Activated CD8-positive, alpha-beta memory T cell treated with anti-CD3 and anti-CD28 coated beads, Interleukin-2, amount 10 ng/mL, durations not matched to agents 7 days and 5 days (primary cell): Measurements from ENCODE around the gene OSBP2. TPM values are rescaled to one million over a fixed set of nuclear protein-coding genes. Genes with fewer than 3 reads are reported as not detected.

Experiments used
- ATAC-seq: fragments of 150-1000 bp; cut with Tn5 transposase; one replicate; pipeline ENCODE4 v1.10.0; 2021; ENCODE audit warnings: moderate library complexity
- CTCF ChIA-PET: fragments of 350-600 bp; sonication (Branson Sonifier 250); formaldehyde crosslinking; loops from one replicate; lab custom pipeline; 2021; ENCODE audit warnings: antibody characterized with exemption; lab: Charles Lee
- DNase-seq: peaks from one replicate; pipeline ENCODE4 v3.0.0-alpha.2; 2020
- H3K27ac Mint-ChIP-seq: one replicate; pipeline ENCODE4 v1.8.0; 2021; ENCODE audit warnings: mild to moderate bottlenecking, mixed read lengths
- H3K27me3 Mint-ChIP-seq: one replicate; pipeline ENCODE4 v1.8.0; 2021; ENCODE audit warnings: mixed read lengths
- H3K36me3 Mint-ChIP-seq: one replicate; pipeline ENCODE4 v1.8.0; 2021; ENCODE audit warnings: mild to moderate bottlenecking, mixed read lengths
- H3K4me1 Mint-ChIP-seq: one replicate; pipeline ENCODE4 v1.8.0; 2021; ENCODE audit warnings: mixed read lengths
- H3K4me3 Mint-ChIP-seq: one replicate; pipeline ENCODE4 v1.8.0; 2021; ENCODE audit warnings: mild to moderate bottlenecking, moderate library complexity, mixed read lengths
- H3K9me3 Mint-ChIP-seq: one replicate; pipeline ENCODE4 v1.8.0; 2022; ENCODE audit warnings: low read depth, mixed read lengths
- total RNA-seq, 2 experiments: library from RNA; stranded (reverse); gene quantifications; one replicate each; pipeline ENCODE4 v1.2.3, GENCODE V29; 2021

The OSBP2 gene
- total RNA-seq, 2 experiments from 2014 or later: 1.7 to 4.3 TPM

DNA sequence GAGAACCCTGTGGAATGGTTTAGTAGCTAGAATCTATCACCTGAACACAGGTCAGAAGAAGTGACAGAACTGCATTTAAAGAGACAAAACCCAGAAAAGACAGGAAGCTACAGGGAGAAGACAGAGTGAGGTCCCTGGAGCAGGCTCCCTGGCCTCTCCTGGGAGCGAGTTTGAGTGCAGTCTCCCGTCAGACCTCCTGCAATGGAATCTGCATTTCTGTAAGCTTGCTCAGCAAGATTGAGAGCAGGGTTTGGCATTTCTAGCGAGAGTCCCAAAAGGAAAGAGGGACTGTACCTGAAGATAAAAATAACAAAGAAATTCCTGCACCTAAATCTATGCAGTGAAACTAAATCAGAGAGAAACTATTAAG is 199.7 kb downstream of the OSBP2 start:
- Mint-ChIP-seq H3K27ac (no peak overlapping the region), H3K4me1 (peaks cover 3% of the 10 kb centered on the region), H3K4me3 (no peak overlapping the region), H3K9me3 (no peaks in the 10 kb centered on the region), H3K27me3 (no peaks in the 10 kb centered on the region), H3K36me3 (peaks cover 7% of the 10 kb centered on the region)
- CTCF ChIA-PET: interaction anchor here (1.2 to 1.3 kb wide), 2 partner anchors 9 to 260 kb away, joined by 3 to 4 read pairs; no protein-coding TSS in a partner anchor
- no peak for ATAC-seq
- DNase-seq: no peak

DNA sequence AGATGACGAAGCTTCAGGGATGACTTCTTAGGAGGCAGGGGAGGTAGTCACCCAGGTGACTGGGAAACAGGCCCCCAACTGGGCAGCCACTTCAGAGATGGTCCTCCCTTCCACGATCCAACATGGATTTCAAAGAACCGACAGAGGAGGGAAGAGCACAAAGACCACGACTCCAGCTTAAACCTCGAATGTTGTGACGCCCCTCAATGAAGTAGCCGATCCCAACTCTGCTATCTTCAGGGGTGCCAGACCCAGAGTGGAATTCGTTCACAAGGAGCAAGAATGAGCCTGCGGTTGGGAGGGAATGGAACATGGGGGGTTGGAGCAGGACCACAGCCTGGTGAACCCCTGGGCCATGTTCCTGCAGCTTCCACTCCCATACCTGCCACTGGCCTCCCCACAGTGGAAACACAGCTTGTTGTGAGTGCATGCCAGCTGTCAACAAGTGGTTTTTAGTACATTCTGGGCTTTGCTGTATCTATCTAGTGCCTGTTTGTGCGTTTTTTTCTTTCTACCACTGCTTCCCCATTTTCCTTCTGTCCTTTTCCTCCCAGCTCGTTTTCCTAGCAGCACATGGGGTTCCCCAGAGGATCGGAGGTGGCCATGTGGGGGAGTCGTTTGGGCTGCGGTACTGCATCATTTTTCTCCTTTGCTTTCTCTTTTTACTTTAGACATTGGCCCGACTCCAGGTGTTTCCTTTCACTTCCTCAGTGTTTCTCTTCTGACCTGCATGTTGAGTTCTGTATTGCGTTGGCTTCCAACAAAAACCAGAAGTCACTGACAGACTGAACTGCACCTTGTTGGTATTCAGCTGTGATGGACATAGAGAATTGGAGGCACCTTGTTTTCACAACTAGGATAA is 208.1 kb downstream of the OSBP2 start:
- no peak overlapping the region for H3K27ac Mint-ChIP-seq
- ATAC-seq: no peak
- peaks cover 3% of the 10 kb centered on the region for H3K4me1 Mint-ChIP-seq
- no peaks in the 10 kb centered on the region for H3K27me3 Mint-ChIP-seq
- peaks cover 2% of the 10 kb centered on the region for H3K36me3 Mint-ChIP-seq
- no peak for DNase-seq
- CTCF ChIA-PET: interaction anchor here (1.1 kb wide), 1 partner anchor 9 kb away, joined by 3 read pairs; no protein-coding TSS in a partner anchor
- no peaks in the 10 kb centered on the region for H3K9me3 Mint-ChIP-seq
- no peak overlapping the region for H3K4me3 Mint-ChIP-seq

DNA sequence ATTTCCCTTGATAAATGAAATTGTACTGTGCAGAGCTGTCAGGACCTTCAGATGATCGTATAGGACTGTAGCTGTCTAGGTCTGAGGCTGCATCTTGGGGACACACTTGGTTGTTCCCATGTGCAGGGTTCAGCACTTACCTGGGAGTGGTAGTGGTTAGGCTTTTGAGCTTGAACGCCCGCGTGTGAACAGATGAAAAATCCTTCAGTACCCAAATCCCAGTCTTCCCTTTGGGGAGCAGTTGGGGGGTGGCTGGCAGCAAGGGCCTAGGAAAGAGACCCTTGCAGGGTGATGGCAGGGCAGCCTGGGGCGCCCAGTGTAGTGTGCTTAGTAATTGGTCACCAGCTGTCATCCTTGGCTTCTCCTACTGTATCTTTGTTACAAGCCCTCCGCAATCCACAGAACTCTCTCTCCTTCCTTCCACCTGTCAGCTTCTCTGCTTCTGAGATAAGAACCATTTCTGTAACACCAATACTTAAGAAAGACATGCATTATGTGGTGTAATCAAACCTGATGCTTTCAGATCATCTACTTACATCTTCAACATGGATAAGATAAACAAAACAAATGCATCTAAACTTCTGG is 209.3 kb downstream of the OSBP2 start:
- CTCF ChIA-PET: interaction anchor here (1.0 kb wide), 2 partner anchors 18 to 140 kb away, joined by 3 read pairs; no protein-coding TSS in a partner anchor
- Mint-ChIP-seq H3K27me3 (no peaks in the 10 kb centered on the region), H3K27ac (no peak overlapping the region), H3K4me1 (peaks cover 3% of the 10 kb centered on the region), H3K36me3 (no peaks in the 10 kb centered on the region), H3K4me3 (no peak overlapping the region), H3K9me3 (no peaks in the 10 kb centered on the region)
- ATAC-seq: no peak
- DNase-seq: no peak

DNA sequence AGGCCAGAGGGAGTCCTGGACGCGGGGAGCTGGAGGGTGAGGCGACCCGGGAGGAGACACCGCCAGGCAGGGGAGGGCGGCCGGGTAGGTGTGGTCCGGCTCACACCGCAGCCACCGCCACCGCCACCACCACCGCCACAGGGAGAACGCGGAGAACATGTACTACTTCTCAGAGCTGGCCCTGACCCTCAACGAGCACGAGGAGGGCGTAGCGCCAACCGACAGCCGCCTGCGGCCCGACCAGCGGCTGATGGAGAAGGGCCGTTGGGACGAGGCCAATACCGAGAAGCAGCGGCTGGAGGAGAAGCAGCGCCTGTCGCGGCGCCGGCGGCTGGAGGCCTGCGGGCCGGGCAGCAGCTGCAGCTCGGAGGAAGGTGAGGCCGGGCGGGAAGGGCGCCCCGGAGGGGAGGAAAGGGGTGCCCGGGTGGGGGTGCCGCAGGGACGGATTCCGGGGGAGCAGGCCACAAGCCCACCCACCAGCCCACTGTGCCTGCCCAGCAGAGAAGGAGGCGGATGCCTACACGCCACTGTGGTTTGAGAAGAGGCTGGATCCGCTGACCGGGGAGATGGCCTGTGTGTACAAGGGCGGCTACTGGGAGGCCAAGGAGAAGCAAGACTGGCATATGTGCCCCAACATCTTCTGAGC is 211.1 kb downstream of the OSBP2 start:
- Mint-ChIP-seq H3K36me3 (peaks cover under 1% of the 10 kb centered on the region), H3K4me1 (peaks cover 3% of the 10 kb centered on the region), H3K27me3 (no peaks in the 10 kb centered on the region), H3K4me3 (no peak overlapping the region), H3K9me3 (no peaks in the 10 kb centered on the region), H3K27ac (no peak overlapping the region)
- no peak for DNase-seq
- CTCF ChIA-PET: no interaction called here
- no peak for ATAC-seq

DNA sequence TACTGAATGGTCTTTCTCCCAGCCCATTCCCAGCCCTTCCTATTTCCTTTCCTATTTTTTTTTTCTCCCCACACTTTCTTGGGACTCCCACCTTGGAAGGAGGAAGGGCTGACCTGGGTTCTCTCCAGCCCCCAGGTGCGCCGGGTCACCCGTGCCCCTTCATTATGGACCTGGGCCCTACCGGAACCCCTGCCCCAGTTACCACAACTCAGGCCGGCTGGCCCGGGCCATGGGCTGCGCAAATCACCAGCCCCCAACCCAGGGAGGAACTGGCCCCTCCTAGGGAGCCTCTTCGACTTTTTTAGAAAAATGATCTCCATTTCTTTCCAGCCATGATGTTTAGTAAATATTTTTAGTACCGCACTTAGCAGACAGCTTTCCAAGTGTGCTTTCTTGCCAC is 211.7 kb downstream of the OSBP2 start:
- no peak overlapping the region for H3K27ac Mint-ChIP-seq
- no peak overlapping the region for H3K4me3 Mint-ChIP-seq
- no peaks in the 10 kb centered on the region for H3K27me3 Mint-ChIP-seq
- ATAC-seq: no peak
- DNase-seq: no peak
- H3K36me3 Mint-ChIP-seq: peaks cover 1% of the 10 kb centered on the region
- H3K9me3 Mint-ChIP-seq: no peaks in the 10 kb centered on the region
- CTCF ChIA-PET: no interaction called here
- H3K4me1 Mint-ChIP-seq: peaks cover 3% of the 10 kb centered on the region

DNA sequence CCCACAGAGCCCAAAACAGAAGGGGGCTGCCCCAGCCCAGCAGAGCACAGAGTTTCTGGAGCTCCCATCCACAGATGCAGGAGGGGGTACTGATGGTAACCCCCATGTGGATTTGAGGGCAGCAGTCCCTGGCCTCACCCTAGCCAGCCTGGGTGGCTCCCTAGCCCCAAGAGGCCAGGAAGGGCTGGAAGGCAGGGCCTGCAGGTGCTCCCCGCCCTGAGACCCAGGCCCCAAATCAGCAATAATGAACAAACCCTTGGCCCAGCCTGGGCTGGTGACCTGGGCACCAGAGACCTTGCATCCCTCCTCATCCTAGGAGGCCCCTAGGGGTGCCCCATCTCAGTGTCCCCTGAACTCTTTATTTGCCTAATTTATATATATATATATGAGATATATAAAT is 212.3 kb downstream of the OSBP2 start:
- DNase-seq: no peak
- no peak overlapping the region for H3K27ac Mint-ChIP-seq
- H3K36me3 Mint-ChIP-seq: peaks cover 1% of the 10 kb centered on the region
- no peaks in the 10 kb centered on the region for H3K27me3 Mint-ChIP-seq
- H3K9me3 Mint-ChIP-seq: no peaks in the 10 kb centered on the region
- CTCF ChIA-PET: no interaction called here
- ATAC-seq: no peak
- peaks cover 3% of the 10 kb centered on the region for H3K4me1 Mint-ChIP-seq
- H3K4me3 Mint-ChIP-seq: no peak overlapping the region

DNA sequence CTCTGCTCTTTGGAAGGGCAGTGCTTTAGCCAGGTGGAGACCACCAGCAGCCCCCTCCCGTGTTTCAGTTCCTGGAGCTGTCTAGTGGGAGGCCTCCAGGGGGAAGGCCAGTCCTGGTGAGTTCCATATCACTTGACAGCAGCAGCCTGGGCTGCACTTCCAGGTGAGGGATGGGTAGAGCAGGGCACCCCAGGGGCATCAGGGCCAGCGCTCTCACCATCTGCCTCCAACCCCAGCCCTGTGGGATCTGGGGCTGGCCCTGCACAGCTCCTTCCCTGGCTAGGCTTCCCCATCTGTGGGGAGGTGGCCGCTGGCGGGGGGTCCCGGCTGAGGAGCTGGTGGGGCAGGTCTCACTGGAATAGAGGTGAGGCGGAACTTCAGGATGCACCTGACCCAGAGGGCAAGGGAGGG is 213.4 kb downstream of the OSBP2 start:
- Mint-ChIP-seq H3K9me3 (no peaks in the 10 kb centered on the region), H3K4me3 (no peak overlapping the region), H3K27ac (no peak overlapping the region), H3K4me1 (peaks cover under 1% of the 10 kb centered on the region), H3K27me3 (no peaks in the 10 kb centered on the region), H3K36me3 (peaks cover 1% of the 10 kb centered on the region)
- no peak for ATAC-seq
- DNase-seq: no peak
- CTCF ChIA-PET: interaction anchor here (1.1 kb wide), 1 partner anchor 12 kb away, joined by 4 read pairs; no protein-coding TSS in a partner anchor

DNA sequence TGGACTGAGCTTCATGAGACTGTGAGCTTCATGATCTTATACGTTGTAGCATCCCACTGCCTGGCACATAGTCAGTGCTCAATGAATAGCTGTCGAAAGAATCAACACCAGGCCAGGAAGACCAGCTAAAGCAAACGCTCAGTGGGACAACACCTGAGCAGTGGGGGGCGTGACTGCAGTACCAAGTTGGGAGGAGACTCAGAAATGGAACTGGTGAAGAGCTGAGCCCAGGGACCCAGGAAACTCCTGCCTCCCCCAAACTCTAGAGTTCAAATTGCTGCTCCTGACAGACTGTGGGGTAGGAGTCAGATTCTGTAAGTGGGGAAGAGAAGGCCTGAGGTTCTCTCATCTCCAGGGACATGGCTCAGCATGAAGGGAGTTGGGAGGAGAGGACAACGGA is 214.6 kb downstream of the OSBP2 start:
- Mint-ChIP-seq H3K9me3 (no peaks in the 10 kb centered on the region), H3K4me1 (no peaks in the 10 kb centered on the region), H3K27me3 (no peaks in the 10 kb centered on the region), H3K27ac (no peak overlapping the region), H3K36me3 (peaks cover 1% of the 10 kb centered on the region), H3K4me3 (no peak overlapping the region)
- no peak for ATAC-seq
- CTCF ChIA-PET: interaction anchor here (0.7 to 1.1 kb wide), 2 partner anchors 11 to 13 kb away, joined by 3 to 4 read pairs; no protein-coding TSS in a partner anchor
- no peak for DNase-seq

DNA sequence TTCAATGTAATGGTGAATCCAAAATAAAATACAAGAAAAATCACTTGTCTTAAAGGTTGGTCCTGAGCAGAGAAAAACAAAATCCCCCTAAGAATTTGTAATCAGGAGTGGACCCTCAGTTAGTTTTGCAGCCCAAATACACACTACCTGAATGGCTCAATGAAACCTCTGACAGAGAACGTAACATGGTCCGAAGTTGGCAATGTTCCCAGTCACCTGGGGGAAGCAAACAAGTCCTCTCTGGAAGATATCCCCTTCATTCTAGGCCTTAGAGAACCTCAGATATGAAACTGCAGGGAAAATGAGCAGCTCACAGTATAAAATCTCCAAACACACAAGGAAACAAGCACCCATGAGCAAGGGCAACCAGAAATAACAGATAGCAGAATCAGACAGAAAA is 215.7 kb downstream of the OSBP2 start:
- no peaks in the 10 kb centered on the region for H3K4me1 Mint-ChIP-seq

DNA sequence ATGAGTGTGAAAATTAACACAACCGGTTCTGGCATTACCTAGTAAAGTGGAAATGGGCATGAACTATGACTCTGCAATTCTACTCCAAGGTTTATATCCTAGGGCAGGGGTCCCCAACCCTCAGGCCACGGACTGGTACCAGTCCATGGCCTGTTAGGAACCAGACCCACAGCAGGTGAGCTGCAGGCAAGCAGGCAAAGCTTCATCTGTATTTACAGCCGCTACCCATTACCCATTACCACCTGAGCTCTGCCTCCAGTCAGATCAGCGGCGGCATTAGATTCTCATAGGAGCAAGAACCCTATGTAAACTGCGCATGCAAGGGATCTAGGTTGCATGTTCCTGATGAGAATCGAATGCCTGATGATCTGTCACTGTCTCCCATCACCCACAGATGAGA is 224.1 kb downstream of the OSBP2 start:
- Mint-ChIP-seq H3K27me3 (no peaks in the 10 kb centered on the region), H3K36me3 (peaks cover 6% of the 10 kb centered on the region), H3K27ac (no peak overlapping the region), H3K4me3 (no peak overlapping the region), H3K9me3 (peaks cover 3% of the 10 kb centered on the region), H3K4me1 (peaks cover 16% of the 10 kb centered on the region)
- CTCF ChIA-PET: interaction anchor here (1.1 to 4.1 kb wide), 6 partner anchors 8 to 327 kb away, joined by 3 to 32 read pairs (median 6); partner anchors contain the start of genes PES1 and SLC35E4
- ATAC-seq (no peak), DNase-seq (no peak)

More for the DNA sequence above, 215.7 kb downstream of the OSBP2 start:
- Mint-ChIP-seq H3K36me3 (peaks cover 2% of the 10 kb centered on the region), H3K27ac (no peak overlapping the region), H3K9me3 (no peaks in the 10 kb centered on the region), H3K27me3 (no peaks in the 10 kb centered on the region), H3K4me3 (no peak overlapping the region)
- ATAC-seq: no peak
- no peak for DNase-seq
- CTCF ChIA-PET: interaction anchor here (1.4 kb wide), 1 partner anchor 9 kb away, joined by 8 read pairs; no protein-coding TSS in a partner anchor

DNA sequence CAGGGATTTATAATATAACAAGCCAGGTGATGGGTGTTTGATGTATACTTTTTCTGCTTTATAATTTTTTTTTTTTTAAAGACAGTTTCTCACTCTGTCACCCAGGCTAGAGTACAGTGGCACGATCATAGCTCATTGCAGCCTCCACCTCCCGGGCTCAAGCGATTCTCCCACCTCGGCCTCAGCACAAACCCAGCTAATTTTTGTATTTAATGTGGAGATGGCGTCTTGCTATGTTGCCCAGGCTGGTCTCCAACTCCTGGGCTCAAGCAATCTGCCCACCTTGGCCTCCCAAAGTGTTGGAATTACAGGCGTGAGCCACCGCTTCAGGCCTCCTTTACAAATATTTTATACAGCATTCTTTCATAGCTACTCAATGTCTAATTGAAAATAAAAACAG is 225.3 kb downstream of the OSBP2 start:
- Mint-ChIP-seq H3K4me3 (no peak overlapping the region), H3K4me1 (peaks cover 16% of the 10 kb centered on the region)
- DNase-seq: no peak

DNA sequence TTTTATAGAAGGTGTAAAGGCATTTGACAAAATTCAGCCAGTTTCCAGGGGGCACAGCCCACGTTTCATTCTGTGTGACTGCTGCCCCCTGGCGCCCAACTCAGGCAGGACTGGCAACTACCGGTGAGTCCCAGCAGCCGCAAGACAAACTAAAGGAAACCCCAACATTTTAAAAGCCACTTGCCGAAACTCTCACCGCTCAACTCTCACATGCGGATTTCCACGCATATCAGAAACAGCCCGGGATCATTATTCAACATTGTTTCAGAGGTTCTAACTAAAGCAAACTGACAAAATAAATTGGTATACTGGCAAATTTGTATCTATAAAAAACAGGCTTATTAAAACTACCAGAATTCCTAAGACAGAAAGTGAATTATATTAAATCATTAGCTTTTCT is 225.7 kb downstream of the OSBP2 start:
- CTCF ChIA-PET: interaction anchor here (0.6 to 4.1 kb wide), 25 partner anchors 10 to 509 kb away, joined by 3 to 32 read pairs (median 4); partner anchors contain the start of genes MORC2, PES1, SLC35E4 and SMTN
- DNase-seq: peak; percentile 88
- H3K4me3 Mint-ChIP-seq: peak overlapping the region; percentile 36
- H3K9me3 Mint-ChIP-seq: peaks cover 3% of the 10 kb centered on the region
- H3K27me3 Mint-ChIP-seq: no peaks in the 10 kb centered on the region
- peak; percentile 79 for ATAC-seq
- peaks cover 16% of the 10 kb centered on the region for H3K4me1 Mint-ChIP-seq
- H3K27ac Mint-ChIP-seq: no peak overlapping the region
- H3K36me3 Mint-ChIP-seq: peaks cover 8% of the 10 kb centered on the region

More for the DNA sequence above, 225.3 kb downstream of the OSBP2 start:
- CTCF ChIA-PET: interaction anchor here (0.6 to 4.1 kb wide), 23 partner anchors 10 to 509 kb away, joined by 3 to 32 read pairs (median 4); partner anchors contain the start of genes PES1, SLC35E4 and SMTN
- peaks cover 8% of the 10 kb centered on the region for H3K36me3 Mint-ChIP-seq
- H3K9me3 Mint-ChIP-seq: peaks cover 3% of the 10 kb centered on the region
- H3K27ac Mint-ChIP-seq: no peak overlapping the region
- no peaks in the 10 kb centered on the region for H3K27me3 Mint-ChIP-seq
- ATAC-seq: no peak

DNA sequence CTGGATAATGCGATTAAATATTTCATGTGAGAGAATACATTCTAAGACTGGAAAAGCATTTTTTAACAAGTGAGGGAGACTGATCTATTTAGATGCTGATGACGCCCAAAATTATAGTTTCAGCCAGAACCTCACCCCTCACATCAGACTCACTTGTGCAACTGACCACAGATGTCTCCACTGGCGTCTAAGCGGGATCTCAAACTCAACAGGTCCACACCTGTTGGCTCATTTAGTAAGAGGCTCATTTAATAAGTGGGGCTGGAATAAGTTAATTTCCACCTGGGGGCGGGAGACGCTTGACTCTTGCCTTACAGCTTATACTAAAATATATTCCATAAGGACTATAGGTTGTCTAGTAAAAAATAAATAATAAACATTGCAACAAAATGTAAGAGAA is 226.4 kb downstream of the OSBP2 start:
- peaks cover 16% of the 10 kb centered on the region for H3K4me1 Mint-ChIP-seq
- CTCF ChIA-PET: interaction anchor here (0.7 to 4.1 kb wide), 15 partner anchors 11 to 344 kb away, joined by 3 to 32 read pairs (median 5); partner anchors contain the start of genes MORC2, PES1, SLC35E4 and SMTN
- DNase-seq (no peak), ATAC-seq (no peak)
- H3K4me3 Mint-ChIP-seq: peak overlapping the region; percentile 68
- peaks cover 8% of the 10 kb centered on the region for H3K36me3 Mint-ChIP-seq
- H3K27me3 Mint-ChIP-seq: no peaks in the 10 kb centered on the region
- peaks cover 3% of the 10 kb centered on the region for H3K9me3 Mint-ChIP-seq
- peak overlapping the region; percentile 80 for H3K27ac Mint-ChIP-seq
